Activated T-helper 1 cell treated with anti-CD3 and anti-CD28 coated beads, Interleukin-12 subunit alpha, Interleukin-12 subunit beta, Interleukin-2, Interleukin-4 antibody, amounts not matched to agents 30 ng/mL and 10 ng/mL and 1 ng/mL, durations not matched to agents 14 hours and 24 hours and 36 hours (primary cell): Measurements from ENCODE around the gene NRBF2. TPM values are rescaled to one million over a fixed set of nuclear protein-coding genes. Genes with fewer than 3 reads are reported as not detected.

Source experiments
- DNase-seq: peaks from one replicate; pipeline ENCODE4 v3.0.0; 2021; ENCODE audit warnings: low spot score
- H3K27ac Mint-ChIP-seq: one replicate; pipeline ENCODE4 v1.8.0; 2021; ENCODE audit warnings: mild to moderate bottlenecking, mixed read lengths
- H3K27me3 Mint-ChIP-seq: one replicate; pipeline ENCODE4 v1.8.0; 2022; ENCODE audit warnings: mild to moderate bottlenecking, moderate library complexity, mixed read lengths; ENCODE audit not compliant: insufficient read depth
- H3K36me3 Mint-ChIP-seq: one replicate; pipeline ENCODE4 v1.8.0; 2021; ENCODE audit warnings: low read depth, mixed read lengths
- H3K4me1 Mint-ChIP-seq: one replicate; pipeline ENCODE4 v1.8.0; 2021; ENCODE audit warnings: low read depth, mixed read lengths
- H3K4me3 Mint-ChIP-seq: one replicate; pipeline ENCODE4 v1.8.0; 2021; ENCODE audit warnings: mild to moderate bottlenecking, moderate library complexity, mixed read lengths
- H3K9me3 Mint-ChIP-seq: one replicate; pipeline ENCODE4 v1.8.0; 2021; ENCODE audit warnings: mixed read lengths
- intact Hi-C: fragments of 100-400 bp; cut with micrococcal nuclease; formaldehyde crosslinking; loops from one replicate; pipeline ENCODE4 v1.15.1; 2024
- total RNA-seq: library from RNA; stranded (reverse); gene quantifications from 2 replicates; pipeline ENCODE4 v1.2.3, GENCODE V29; 2022

The NRBF2 gene
- total RNA-seq, 1 donor from 2014 or later = 30.8 TPM

DNA sequence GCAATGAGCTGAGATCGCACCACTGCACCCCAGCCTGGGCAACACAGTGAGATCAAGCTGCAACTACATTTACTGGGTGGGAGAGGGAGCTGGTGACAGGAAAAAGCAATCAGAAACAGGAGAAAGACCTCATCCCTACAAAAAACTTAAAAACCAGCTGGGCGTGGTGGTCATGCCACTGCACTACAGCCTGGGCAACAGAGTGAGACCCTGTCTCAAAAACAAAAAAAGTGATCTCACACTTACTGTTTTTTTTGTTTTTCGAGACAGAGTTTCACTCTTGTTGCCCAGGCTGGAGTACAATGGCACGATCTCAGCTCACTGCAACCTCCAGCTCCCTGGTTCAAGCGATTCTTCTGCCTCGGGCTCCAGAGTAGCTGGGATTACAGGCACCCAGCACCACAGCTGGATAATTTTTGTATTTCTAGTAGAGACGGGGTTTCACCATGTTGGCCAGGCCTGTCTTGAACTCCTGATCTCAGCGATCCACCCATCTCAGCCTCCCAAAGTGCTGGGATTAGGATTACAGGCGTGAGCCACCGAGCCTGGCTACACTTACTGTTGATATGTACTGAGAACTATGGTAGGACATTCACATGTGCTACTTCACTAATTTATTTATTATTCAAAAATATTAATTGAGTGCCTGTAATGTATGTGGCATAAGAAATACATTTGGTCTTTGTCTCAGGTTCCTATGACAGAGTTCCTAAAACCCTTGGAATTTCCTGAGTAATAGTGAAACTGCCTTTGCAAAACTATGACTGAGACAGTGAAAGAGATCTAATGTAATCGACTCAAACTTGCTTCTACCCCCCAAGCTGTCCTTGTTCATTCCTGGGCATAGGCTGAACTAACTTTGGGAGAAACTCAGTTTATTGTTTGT lies 27.7 kb upstream of the NRBF2 start:
- DNase-seq = no peak
- Mint-ChIP-seq H3K4me3 (no peak overlapping the region), H3K4me1 (no peaks in the 10 kb centered on the region), H3K36me3 (no peaks in the 10 kb centered on the region), H3K27me3 (peaks cover 11% of the 10 kb centered on the region), H3K9me3 (no peaks in the 10 kb centered on the region), H3K27ac (no peak overlapping the region)
- intact Hi-C loops = no loop called here

DNA sequence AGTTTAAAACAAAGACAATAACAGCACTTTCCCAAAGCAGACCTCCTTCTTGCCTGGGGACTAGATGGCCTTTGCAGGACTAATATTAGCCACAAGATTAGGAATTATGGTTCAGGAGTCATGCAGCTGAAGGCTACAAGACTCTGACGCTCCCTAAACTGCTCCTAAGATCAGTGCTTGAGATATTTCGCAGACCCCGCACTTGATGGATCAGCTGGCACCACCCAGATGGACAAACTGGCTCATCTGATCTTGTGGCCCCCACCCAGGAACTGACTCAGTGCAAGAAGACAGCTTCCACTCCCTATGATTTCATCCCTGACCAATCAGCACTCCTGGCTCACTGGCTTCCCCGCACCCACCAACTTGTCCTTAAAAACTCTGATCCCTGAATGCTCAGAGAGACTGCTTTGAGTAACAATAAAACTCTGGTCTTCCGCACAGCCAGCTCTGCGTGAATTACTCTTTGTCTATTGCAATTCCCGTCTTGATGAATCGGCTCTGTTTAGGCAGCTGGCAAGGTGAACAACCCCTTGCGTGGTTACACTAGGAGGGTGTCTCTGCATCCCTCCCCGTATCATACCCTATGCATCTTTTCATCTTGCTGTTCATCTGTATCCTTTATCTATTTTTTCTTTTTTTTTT lies 26.9 kb upstream of the NRBF2 start:
- Mint-ChIP-seq H3K27ac (no peak overlapping the region), H3K4me1 (no peaks in the 10 kb centered on the region), H3K9me3 (no peaks in the 10 kb centered on the region), H3K36me3 (no peaks in the 10 kb centered on the region), H3K27me3 (peaks cover 11% of the 10 kb centered on the region), H3K4me3 (no peak overlapping the region)
- no peak for DNase-seq
- intact Hi-C loops = no loop called here

DNA sequence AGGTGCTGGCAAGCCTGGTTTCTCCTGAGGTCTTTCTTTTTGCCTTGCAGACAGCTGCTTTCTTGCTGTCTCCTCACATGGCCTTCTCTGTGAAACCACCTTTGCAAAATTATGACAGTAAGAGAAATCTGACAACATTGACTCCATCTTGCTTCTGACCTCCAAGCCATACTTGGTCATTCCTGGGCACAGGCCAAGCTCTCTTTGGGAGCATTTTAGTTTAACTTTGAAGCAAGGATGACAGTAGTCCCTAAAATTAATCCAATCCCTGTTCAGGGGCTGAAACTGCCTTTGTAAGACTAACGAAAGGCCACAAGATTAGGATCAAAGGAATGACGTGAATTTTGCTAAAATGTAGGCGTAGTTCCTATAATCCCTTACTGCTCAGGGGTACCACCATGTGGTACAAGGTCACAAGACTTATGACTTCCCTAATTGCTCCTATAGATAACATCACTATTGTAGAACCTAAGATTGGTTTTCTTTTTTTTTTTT lies 25.1 kb upstream of the NRBF2 start:
- peaks cover 18% of the 10 kb centered on the region for H3K27me3 Mint-ChIP-seq
- intact Hi-C loops = no loop called here
- no peaks in the 10 kb centered on the region for H3K36me3 Mint-ChIP-seq
- no peaks in the 10 kb centered on the region for H3K9me3 Mint-ChIP-seq
- H3K4me1 Mint-ChIP-seq = no peaks in the 10 kb centered on the region
- DNase-seq = no peak
- no peak overlapping the region for H3K27ac Mint-ChIP-seq
- no peak overlapping the region for H3K4me3 Mint-ChIP-seq

DNA sequence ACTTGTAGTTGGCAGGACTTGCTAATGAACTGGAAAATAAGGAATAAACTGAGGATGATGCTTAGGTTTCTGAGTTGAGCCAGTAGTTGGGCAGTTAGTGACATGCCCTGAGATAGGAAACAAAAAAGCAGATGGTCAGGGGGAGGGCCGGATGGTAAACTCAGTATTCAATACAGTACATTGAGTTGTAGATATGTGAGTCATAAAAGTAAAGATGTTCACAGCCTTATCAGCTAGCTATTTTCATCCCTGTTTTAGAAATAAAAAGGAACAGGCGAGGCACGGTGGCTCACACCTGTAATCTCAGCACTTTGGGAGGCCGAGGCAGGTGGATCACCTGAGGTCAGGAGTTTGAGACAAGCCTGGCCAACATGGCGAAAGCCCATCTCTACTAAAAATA lies 22.2 kb upstream of the NRBF2 start:
- no peak overlapping the region for H3K4me3 Mint-ChIP-seq
- no peaks in the 10 kb centered on the region for H3K4me1 Mint-ChIP-seq
- H3K27me3 Mint-ChIP-seq = peaks cover 15% of the 10 kb centered on the region
- no peaks in the 10 kb centered on the region for H3K36me3 Mint-ChIP-seq
- intact Hi-C loops = no loop called here
- H3K9me3 Mint-ChIP-seq = no peaks in the 10 kb centered on the region
- H3K27ac Mint-ChIP-seq = no peak overlapping the region
- DNase-seq = no peak

DNA sequence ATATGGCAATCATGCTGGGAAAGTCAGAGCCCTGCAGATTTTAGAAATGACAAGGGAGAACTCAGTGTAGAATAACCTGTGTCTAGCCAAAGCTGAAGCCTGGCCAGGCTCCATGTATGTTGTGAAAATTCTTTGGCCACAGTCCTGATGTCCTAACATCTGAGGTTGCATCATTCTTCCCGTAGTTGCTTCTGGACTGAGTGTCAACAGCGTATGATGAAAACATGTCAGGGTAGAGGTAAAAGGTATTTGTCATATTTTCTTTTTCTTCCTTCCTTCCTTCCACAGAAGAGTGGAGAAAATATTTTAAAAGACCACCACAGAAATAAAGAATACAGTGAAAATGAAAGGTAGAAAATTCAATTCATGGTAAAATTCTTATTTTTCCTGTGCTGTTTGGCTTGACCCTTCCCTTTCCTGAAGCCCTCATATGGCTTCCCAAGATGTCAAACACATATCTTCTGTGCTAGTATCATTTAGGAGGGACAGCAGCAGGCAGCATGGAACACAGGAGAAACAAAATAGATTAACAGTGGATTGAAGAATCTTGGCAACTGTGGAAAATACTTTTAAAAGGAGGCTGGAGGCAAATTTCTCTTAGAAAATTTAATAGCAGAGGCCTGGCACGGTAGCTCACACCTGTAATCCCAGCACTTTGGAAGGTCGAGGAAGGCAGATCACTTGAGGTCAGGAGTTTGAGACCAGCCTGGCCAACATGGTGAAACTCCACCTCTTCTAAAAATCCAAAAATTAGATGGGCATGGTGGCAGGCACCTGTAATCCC lies 18.9 kb upstream of the NRBF2 start:
- Mint-ChIP-seq H3K27me3 (peaks cover 15% of the 10 kb centered on the region), H3K9me3 (no peaks in the 10 kb centered on the region)

DNA sequence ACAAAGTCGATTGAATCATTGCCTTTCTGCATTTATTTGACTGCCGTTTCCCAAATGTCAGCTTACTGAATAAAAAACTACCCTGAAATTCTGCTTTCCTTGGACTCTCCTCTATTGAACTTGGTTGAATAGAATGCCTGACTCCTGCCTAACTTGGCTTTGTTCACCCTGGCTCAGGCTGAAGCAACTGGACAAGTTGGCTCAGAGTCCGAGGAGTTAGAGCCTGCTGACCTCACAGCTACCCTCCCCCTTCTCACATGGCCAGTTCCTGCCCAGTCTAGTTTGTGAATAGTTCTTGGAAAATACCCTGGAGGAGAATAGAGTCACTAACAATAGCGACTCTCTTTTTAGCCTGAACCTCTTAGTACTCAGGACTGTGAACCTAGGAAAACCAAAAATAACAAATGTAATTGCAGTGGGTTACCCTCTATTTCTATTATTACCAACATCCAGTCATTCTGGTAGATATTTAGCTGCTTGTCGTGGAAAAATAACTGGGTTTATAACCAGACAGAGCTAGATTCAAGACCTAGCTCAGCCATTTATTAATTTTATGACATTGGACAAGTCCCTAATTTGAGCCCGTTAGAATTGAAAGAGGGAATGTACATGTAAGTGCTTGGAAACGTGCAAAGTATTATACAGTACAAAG lies 17.3 kb upstream of the NRBF2 start:
- DNase-seq = no peak
- intact Hi-C loops = no loop called here
- Mint-ChIP-seq H3K4me3 (no peak overlapping the region), H3K9me3 (no peaks in the 10 kb centered on the region), H3K36me3 (no peaks in the 10 kb centered on the region), H3K4me1 (no peaks in the 10 kb centered on the region), H3K27me3 (peaks cover 14% of the 10 kb centered on the region), H3K27ac (no peak overlapping the region)

More for the DNA sequence above, 18.9 kb upstream of the NRBF2 start:
- intact Hi-C loops = no loop called here
- Mint-ChIP-seq H3K4me1 (no peaks in the 10 kb centered on the region), H3K27ac (no peak overlapping the region), H3K4me3 (no peak overlapping the region), H3K36me3 (no peaks in the 10 kb centered on the region)
- no peak for DNase-seq

- Mint-ChIP-seq H3K27me3 (peaks cover 12% of the 10 kb centered on the region), H3K36me3 (no peaks in the 10 kb centered on the region), H3K4me3 (no peak overlapping the region), H3K4me1 (no peaks in the 10 kb centered on the region), H3K9me3 (no peaks in the 10 kb centered on the region), H3K27ac (no peak overlapping the region)
- intact Hi-C loops = no loop called here
- no peak for DNase-seq
These were observed 16.6 kb upstream of the NRBF2 start for GRCh38 chr10:63116452-63117072.

- Mint-ChIP-seq H3K36me3 (no peaks in the 10 kb centered on the region), H3K27me3 (peaks cover 2% of the 10 kb centered on the region), H3K4me3 (no peak overlapping the region), H3K9me3 (no peaks in the 10 kb centered on the region), H3K27ac (no peak overlapping the region), H3K4me1 (no peaks in the 10 kb centered on the region)
- no peak for DNase-seq
- intact Hi-C loops = no loop called here
These were observed 14.1 kb upstream of the NRBF2 start for GRCh38 chr10:63119041-63119440.

- DNase-seq = no peak
- H3K27me3 Mint-ChIP-seq = peaks cover 2% of the 10 kb centered on the region
- no peaks in the 10 kb centered on the region for H3K4me1 Mint-ChIP-seq
- no peak overlapping the region for H3K27ac Mint-ChIP-seq
- H3K36me3 Mint-ChIP-seq = no peaks in the 10 kb centered on the region
- no peaks in the 10 kb centered on the region for H3K9me3 Mint-ChIP-seq
- intact Hi-C loops = no loop called here
- no peak overlapping the region for H3K4me3 Mint-ChIP-seq
These were observed 12.6 kb upstream of the NRBF2 start for GRCh38 chr10:63120554-63120953.

DNA sequence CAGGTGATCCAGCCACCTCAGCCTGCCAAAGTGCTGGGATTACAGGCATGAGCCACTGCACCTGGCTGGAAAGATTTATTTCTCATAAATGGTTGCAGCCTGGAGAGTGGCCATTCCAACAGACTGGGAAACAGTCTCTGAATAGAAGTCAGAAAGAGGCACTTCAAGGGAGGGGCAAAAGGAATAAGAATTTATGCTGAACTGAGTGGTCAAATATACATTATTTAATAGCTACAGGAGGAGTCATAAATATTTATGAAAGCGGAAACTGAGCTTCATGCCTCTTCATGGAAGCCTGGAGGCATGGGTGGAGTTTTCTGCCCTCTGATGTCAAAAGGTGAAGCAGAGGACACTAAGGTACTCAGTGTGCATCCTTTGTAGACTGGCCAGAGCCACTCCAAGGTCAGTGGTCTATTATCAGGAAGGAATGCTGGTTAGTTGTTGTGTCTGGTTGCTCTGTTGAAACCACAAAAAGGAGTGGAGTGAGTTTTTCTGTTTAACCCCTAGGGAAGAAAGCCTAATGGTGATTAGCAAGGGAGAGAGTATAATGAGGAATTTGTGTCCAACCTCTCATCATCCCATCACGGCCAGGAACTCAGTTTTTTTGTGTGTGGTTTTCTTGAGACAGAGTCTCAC lies 9.3 kb upstream of the NRBF2 start:
- Mint-ChIP-seq H3K9me3 (no peaks in the 10 kb centered on the region), H3K27me3 (no peaks in the 10 kb centered on the region), H3K4me1 (no peaks in the 10 kb centered on the region)

GRCh38 chr10:63125459-63125858 lies 7.7 kb upstream of the NRBF2 start:
- Mint-ChIP-seq H3K4me1 (no peaks in the 10 kb centered on the region), H3K27me3 (no peaks in the 10 kb centered on the region)

More for the DNA sequence above, 9.3 kb upstream of the NRBF2 start:
- Mint-ChIP-seq H3K27ac (no peak overlapping the region), H3K4me3 (no peak overlapping the region), H3K36me3 (no peaks in the 10 kb centered on the region)
- no peak for DNase-seq
- intact Hi-C loops = no loop called here

GRCh38 chr10:63128443-63128842 lies 4.7 kb upstream of the NRBF2 start:
- peaks cover 3% of the 10 kb centered on the region for H3K27me3 Mint-ChIP-seq
- H3K4me1 Mint-ChIP-seq = peaks cover 9% of the 10 kb centered on the region
- no peak for DNase-seq
- H3K27ac Mint-ChIP-seq = no peak overlapping the region
- H3K9me3 Mint-ChIP-seq = peaks cover 15% of the 10 kb centered on the region
- intact Hi-C loops = no loop called here
- H3K4me3 Mint-ChIP-seq = no peak overlapping the region
- no peaks in the 10 kb centered on the region for H3K36me3 Mint-ChIP-seq

More at GRCh38 chr10:63125459-63125858, 7.7 kb upstream of the NRBF2 start:
- H3K27ac Mint-ChIP-seq = no peak overlapping the region
- no peaks in the 10 kb centered on the region for H3K36me3 Mint-ChIP-seq
- no peak for DNase-seq
- H3K4me3 Mint-ChIP-seq = no peak overlapping the region
- no peaks in the 10 kb centered on the region for H3K9me3 Mint-ChIP-seq
- intact Hi-C loops = no loop called here
